Measurements from ENCODE around the gene POU6F1.

The POU6F1 gene

GRCh38 chr12:51200806-51201205 lies 17.1 kb downstream of the POU6F1 start:
- in situ Hi-C loops (cut with MboI; ENCODE audit: low pct_unique_long_range_greater_than_20kb, low sequenced_read_pairs), result no loop called here

GRCh38 chr12:51200156-51200555 lies 17.7 kb downstream of the POU6F1 start:
- in situ Hi-C loops (cut with MboI; ENCODE audit: low pct_unique_long_range_greater_than_20kb, low sequenced_read_pairs), result no loop called here
- DNase-seq, result no peak

More at GRCh38 chr12:51200806-51201205, 17.1 kb downstream of the POU6F1 start:
- DNase-seq, result no peak

DNA sequence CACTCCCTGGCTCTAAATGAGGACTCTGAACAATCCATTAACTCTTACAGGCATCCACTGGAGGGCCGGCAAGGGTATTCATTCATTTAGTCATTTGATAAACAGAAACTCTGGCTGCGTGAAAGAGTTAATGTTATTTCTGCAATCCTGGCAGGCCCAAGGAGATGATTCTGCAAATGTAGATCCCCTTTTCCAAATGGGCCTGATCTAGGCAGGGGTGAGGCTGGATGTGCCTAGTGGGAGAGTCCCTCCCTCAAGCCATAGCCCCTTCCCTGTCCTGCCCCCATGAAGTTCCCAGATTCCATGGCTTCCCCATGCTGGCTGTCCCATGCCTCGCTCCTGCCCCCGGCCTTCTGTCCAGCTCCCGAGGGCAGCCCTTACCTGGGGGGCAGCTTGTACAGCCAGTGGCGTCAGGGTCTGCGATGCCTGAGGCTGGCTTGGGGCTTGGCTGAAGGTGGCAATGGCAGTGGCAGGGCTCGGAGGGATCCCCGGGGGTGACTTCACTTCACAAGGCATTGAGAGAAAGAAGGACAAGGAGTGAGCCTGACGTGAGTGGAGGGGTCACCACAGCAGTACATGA lies 18.4 kb downstream of the POU6F1 start:
- in situ Hi-C loops (cut with MboI; ENCODE audit: low pct_unique_long_range_greater_than_20kb, low sequenced_read_pairs), result no loop called here
- no peak for DNase-seq

DNA sequence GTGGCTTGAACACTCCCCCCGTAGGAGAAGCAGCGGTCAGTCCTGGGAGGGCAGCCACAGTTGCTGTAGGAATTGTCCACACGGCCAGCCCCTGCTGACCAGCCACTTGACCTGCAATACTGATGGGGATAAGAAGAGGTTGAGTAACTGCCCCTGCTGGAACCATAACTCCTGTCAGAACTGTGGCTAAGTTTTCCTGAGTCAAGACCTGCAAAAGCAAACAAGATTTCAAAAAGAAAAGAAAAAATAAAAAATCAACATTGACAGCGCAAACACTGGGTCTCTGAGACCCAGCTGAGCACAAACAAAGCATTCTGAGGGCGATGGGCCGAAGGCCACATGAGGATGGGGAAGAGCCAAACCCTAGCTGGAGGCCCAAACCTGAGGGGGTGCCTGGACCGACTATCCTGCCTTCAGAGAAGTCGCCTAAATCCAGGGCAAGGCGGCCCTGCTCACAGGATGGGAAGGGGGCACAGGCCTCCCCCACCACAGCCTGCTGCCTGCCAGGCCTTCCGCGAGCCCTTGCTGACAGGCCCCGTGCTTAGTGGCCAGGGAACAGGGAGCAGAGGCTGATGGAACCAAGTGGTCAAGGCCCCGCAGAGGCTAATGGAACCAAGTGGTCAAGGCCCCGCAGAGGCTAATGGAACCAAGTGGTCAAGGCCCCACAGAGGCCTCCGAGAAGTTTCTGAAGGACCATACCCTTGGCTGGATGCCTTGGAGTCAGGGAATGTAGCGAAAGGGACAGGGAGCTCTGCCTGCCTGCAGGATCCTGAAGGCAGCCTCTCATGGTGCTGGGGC lies 19.1 kb downstream of the POU6F1 start:
- in situ Hi-C loops (cut with MboI; ENCODE audit: low pct_unique_long_range_greater_than_20kb, low sequenced_read_pairs), result no loop called here
- no peak for DNase-seq

- in situ Hi-C loops (cut with MboI; ENCODE audit: low pct_unique_long_range_greater_than_20kb, low sequenced_read_pairs), result no loop called here
- DNase-seq, result no peak
Observed at GRCh38 chr12:51197736-51198567, 19.9 kb downstream of the POU6F1 start.

- no peak for DNase-seq
- in situ Hi-C loops (cut with MboI; ENCODE audit: low pct_unique_long_range_greater_than_20kb, low sequenced_read_pairs), result no loop called here
Observed at GRCh38 chr12:51196547-51196946, 21.3 kb downstream of the POU6F1 start.

DNA sequence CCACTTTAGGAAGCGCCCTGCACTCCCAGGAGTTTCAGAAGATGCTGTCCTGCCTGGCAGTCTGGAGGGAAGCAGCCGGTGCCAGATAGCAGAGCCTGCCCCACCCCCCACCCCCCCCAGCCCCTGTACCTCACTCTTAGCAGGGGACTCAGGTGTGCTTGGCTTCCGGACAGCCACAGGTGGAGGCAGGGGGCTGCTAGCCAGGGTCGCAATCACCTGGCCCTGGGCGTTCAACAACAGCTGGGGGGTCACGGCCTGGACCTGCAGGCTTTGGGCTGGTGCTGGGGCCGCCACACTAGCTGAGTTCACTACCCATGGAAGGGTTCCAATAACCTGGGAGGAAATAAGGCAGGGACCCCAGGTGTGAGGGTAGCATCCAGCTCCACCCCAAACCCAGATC lies 22.0 kb downstream of the POU6F1 start:
- in situ Hi-C loops (cut with MboI; ENCODE audit: low pct_unique_long_range_greater_than_20kb, low sequenced_read_pairs), result no loop called here
- no peak for DNase-seq

DNA sequence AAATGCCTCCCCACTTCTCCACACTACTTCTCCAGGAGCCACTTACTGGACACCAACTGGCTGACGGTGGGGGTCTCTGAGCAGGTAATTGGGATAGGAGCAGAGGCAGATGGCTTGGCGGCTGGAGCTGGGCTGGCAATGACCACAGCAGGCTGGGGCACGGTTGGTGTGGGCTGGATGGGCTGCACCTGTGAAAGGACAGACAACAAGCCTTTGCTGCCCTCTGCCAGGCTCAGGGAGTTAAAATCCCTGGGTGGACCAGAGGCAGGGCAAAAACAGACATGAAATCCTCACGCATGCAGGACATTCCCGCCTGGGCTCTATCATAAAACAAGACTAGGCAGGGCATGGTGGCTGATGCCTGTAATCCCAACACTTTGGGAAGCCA lies 25.6 kb downstream of the POU6F1 start:
- in situ Hi-C loops (cut with MboI; ENCODE audit: low pct_unique_long_range_greater_than_20kb, low sequenced_read_pairs), result no loop called here
- no peak for DNase-seq

- in situ Hi-C loops (cut with MboI; ENCODE audit: low pct_unique_long_range_greater_than_20kb, low sequenced_read_pairs), result no loop called here
- no peak for DNase-seq
Observed at GRCh38 chr12:51191516-51192283, 26.2 kb downstream of the POU6F1 start.

- no peak for DNase-seq
- in situ Hi-C loops (cut with MboI; ENCODE audit: low pct_unique_long_range_greater_than_20kb, low sequenced_read_pairs), result no loop called here
Observed at GRCh38 chr12:51190820-51191219, 27.0 kb downstream of the POU6F1 start.

DNA sequence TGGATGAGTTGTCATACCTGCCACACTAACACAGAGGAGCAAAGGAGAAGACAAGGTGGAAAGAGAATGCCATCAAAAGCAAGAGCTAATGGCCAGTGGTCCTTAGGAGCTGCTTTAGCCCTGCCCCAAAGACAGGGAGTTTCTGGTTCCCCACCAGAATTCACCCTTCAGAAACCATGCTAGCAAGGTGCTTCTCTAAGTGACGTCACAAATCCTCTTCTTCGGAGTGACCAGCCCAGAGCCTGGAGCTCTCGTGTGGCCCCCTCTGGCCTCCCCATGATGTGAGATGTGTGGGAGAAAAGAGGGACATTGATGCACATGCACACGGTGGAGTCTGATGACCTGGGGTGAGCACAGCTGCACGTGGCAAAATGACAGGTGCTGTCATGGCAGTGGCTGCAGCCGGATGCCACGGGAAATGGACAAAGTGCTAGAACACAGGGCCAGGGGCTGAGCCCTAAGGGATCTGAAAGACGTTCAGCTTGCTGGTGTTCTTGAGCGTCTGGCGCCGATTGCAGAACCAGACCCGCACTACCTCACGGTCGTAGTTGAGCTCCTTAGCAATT lies 28.0 kb downstream of the POU6F1 start:
- DNase-seq, result no peak
- in situ Hi-C loops (cut with MboI; ENCODE audit: low pct_unique_long_range_greater_than_20kb, low sequenced_read_pairs), result no loop called here

- no peak for DNase-seq
- in situ Hi-C loops (cut with MboI; ENCODE audit: low pct_unique_long_range_greater_than_20kb, low sequenced_read_pairs), result no loop called here
Observed at GRCh38 chr12:51188359-51189051, 29.4 kb downstream of the POU6F1 start.

DNA sequence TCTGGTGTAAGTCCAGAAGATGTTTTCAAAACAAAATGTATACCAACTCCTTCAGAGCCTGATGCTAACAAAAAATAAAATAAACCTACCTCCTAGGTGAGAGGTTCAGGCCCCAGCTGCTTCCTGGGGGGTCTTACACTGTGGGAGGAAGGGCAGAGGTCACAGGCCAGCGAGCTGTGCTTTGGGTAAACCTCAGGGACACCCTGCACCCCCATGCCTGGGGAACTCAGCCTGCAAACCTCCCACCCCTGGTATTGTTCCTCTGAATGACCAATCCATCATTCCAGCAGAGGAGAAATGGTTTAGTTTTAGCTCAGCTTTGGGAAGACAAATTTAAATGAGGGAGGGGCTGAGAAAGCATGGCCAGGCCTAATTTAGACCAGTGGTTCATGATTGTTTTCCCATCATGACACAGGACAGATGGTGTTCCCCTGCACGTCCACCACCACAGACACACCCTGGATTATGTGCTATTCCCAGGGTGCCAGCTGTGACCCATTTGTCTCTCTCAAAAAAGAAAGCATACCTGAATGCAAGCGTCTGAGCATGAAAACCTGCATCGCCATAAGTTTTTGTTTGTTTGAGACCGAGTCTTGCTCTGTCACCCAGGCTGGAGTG lies 30.4 kb downstream of the POU6F1 start:
- in situ Hi-C loops (cut with MboI; ENCODE audit: low pct_unique_long_range_greater_than_20kb, low sequenced_read_pairs), result no loop called here
- no peak for DNase-seq

DNA sequence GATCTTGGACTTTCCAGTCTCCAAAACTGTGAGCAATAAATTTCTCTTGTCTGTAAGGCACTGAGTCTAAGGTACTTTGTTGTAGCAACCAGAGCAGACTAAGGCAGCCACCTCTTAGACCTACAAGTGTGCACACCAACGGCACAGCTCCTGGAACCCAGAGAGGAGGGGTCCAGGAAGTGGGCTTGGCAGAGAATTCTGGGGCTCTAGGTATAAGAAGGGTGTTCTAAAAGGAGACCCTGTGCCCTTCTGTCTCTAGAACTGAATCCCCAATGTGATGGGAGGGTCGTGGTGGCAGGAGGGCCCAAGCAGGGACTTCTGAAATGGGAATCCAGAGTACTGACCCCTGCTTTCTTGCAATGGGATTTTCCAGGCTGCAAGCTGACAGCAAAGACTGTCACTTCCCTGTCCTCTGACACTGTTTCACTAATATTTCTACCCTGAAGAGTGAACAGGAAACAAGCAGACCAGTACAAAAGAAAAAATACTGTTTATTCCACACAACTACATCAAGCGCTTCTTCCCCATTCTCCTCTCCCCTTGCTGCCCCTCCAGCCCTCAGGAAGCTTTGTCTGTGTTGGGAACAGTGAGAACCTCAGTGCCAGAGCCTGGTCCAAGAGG lies 31.3 kb downstream of the POU6F1 start:
- no peak for DNase-seq
- in situ Hi-C loops (cut with MboI; ENCODE audit: low pct_unique_long_range_greater_than_20kb, low sequenced_read_pairs), result no loop called here

GRCh38 chr12:51185171-51185717 lies 32.6 kb downstream of the POU6F1 start:
- in situ Hi-C loops (cut with MboI; ENCODE audit: low pct_unique_long_range_greater_than_20kb, low sequenced_read_pairs), result no loop called here
- no peak for DNase-seq

- DNase-seq, result no peak
- in situ Hi-C loops (cut with MboI; ENCODE audit: low pct_unique_long_range_greater_than_20kb, low sequenced_read_pairs), result no loop called here
Observed at GRCh38 chr12:51183816-51184215, 34.0 kb downstream of the POU6F1 start.

DNA sequence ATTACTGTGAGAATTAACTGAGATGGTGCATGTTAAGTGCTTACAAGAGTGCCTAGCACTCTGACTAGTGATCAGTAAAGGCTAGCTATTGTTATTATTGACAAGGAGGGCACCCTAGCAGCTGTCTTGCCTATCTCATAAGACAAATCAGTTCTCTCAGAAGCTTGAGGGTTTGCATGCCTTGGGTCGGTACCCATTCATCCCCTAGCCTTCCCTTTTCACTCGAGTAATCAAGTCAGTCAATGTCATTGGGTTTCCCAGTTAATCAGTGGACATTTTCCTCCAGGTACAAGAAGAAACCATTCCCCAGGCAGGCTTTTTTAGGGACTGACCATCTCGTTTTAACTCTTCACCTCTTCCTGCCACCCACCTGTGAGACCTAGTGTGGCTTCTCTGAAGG lies 34.5 kb downstream of the POU6F1 start:
- DNase-seq, result no peak
- in situ Hi-C loops (cut with MboI; ENCODE audit: low pct_unique_long_range_greater_than_20kb, low sequenced_read_pairs), result no loop called here
